ENCODE data around the gene KLHL29. TPM values are rescaled to one million over a fixed set of nuclear protein-coding genes. Genes with fewer than 3 reads are reported as not detected.

KLHL29 gene
- total RNA-seq, 2 donors from 2014 or later = 2.0 to 2.9 TPM

DNA sequence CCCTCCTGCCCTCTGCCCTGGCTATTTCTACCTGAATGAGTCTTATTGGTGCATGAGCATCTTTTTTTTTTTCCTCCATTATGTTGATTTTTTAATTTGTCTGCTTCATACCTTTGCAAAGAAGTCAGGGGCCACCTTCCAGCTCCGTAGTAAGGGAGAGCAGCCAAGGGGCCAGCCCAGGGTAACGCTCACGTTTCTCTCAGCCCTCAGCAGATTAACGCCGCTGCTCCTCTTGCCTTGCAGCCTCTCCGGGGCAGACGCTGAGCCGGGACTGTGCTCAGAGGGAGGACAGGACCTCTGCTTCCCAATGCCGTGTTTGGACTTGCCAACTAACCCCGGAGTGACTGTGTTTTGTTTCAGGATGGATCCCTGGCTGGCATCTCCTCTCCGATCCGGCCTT is 300.2 kb downstream of the KLHL29 start:
- Histone ChIP-seq H3K36me3 (no peaks in the 10 kb centered on the region), H3K4me1 (no peaks in the 10 kb centered on the region), H3K4me3 (no peak overlapping the region), H3K9me3 (no peaks in the 10 kb centered on the region), H3K9ac (ENCODE audit: low read depth in 2 of 2, low read length in 2 of 2) (no peak overlapping the region), H3K27ac (no peak overlapping the region), H3K27me3 (no peaks in the 10 kb centered on the region)
- DNase-seq = no peak
- TF ChIP-seq, protein P1, sequence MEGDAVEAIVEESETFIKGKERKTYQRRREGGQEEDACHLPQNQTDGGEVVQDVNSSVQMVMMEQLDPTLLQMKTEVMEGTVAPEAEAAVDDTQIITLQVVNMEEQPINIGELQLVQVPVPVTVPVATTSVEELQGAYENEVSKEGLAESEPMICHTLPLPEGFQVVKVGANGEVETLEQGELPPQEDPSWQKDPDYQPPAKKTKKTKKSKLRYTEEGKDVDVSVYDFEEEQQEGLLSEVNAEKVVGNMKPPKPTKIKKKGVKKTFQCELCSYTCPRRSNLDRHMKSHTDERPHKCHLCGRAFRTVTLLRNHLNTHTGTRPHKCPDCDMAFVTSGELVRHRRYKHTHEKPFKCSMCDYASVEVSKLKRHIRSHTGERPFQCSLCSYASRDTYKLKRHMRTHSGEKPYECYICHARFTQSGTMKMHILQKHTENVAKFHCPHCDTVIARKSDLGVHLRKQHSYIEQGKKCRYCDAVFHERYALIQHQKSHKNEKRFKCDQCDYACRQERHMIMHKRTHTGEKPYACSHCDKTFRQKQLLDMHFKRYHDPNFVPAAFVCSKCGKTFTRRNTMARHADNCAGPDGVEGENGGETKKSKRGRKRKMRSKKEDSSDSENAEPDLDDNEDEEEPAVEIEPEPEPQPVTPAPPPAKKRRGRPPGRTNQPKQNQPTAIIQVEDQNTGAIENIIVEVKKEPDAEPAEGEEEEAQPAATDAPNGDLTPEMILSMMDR (IDR thresholded peaks at IDR 0.05) = no peak
- intact Hi-C loops (cut with DNase I) = no loop called here

DNA sequence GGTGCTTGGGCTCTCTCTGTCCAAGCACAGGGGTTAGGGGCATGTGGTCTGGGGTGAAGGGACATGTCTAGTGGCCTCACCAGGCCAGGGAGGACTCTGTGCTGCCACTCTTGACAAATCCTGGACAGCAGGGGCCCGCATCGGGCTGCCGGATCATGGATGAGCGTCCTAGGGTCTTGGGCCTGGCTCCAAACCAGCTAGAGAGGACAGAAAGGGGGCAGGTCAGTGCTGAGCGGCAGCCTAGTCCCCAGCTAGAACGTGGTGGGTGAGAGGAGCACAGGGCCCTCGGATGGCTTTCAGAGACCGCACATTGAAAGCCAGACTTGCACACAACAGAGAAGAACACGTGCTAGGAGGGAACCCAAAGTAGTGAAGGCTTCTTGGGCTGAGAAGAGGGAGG is 300.7 kb downstream of the KLHL29 start:
- no peaks in the 10 kb centered on the region for H3K9me3 ChIP-seq
- no peaks in the 10 kb centered on the region for H3K27me3 ChIP-seq
- H3K36me3 ChIP-seq = no peaks in the 10 kb centered on the region
- H3K27ac ChIP-seq = no peak overlapping the region
- no peak overlapping the region for H3K9ac ChIP-seq (ENCODE audit: low read depth in 2 of 2, low read length in 2 of 2)
- TF ChIP-seq, protein P1 (IDR thresholded peaks at IDR 0.05) = no peak
- H3K4me1 ChIP-seq = no peaks in the 10 kb centered on the region
- H3K4me3 ChIP-seq = no peak overlapping the region
- no peak for DNase-seq
- intact Hi-C loops (cut with DNase I) = no loop called here

DNA sequence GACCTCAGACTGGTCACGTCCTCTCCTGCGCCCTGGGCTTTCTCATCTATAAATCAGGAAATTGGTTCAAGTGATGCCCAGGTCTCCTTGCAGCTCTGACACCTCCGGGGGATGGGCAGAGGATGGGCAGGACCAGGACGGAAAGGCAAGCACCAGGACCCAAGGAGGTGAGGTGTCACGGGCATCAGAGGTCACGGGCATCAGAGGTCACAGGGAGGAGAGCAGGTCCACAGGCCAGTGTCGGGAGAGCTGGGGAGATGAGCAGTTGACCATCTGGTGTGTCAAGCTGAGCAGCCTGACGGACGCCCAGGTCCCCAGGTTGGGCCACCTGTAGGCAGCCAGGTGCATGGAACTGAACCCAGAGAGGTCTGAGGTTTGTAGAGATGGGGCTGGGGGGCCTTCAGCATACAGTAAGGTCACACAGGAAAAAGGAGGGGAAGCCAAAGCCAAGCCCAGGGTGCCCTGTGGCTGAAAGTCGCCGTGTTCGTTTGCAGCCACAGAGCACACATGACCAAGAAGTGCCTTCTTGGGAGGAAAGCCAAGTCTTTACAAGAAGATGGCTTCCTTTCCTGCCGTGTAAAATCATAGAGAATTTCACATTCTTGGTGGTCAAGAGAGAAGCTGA is 301.5 kb downstream of the KLHL29 start:
- no peaks in the 10 kb centered on the region for H3K9me3 ChIP-seq
- H3K27ac ChIP-seq = no peak overlapping the region

DNA sequence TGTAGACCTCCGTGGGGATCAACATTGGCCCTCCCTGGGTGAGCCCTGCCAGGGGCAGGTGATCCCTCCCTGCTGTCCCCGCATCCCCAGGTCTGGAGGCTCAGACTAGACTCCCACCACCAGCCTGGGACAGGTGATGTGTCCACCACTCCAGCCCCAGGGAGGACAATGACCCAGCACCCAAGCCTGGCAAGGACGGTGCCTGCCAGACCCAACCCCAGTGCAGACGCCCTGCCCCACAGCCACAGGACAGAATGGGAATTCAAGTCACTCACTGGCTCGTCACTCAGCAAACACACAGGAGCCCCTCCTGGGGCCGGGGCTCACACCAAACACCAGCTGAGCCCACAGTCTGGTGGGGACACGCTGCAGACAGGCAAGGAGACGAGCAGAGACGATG is 302.2 kb downstream of the KLHL29 start:
- TF ChIP-seq, protein P1 (IDR thresholded peaks at IDR 0.05) = no peak
- H3K9me3 ChIP-seq = no peaks in the 10 kb centered on the region
- H3K4me1 ChIP-seq = no peaks in the 10 kb centered on the region
- no peak overlapping the region for H3K9ac ChIP-seq (ENCODE audit: low read depth in 2 of 2, low read length in 2 of 2)
- no peak overlapping the region for H3K4me3 ChIP-seq
- H3K36me3 ChIP-seq = no peaks in the 10 kb centered on the region
- intact Hi-C loops (cut with DNase I) = no loop called here
- H3K27me3 ChIP-seq = no peaks in the 10 kb centered on the region
- H3K27ac ChIP-seq = no peak overlapping the region
- DNase-seq = no peak

More for the DNA sequence above, 301.5 kb downstream of the KLHL29 start:
- H3K4me1 ChIP-seq = no peaks in the 10 kb centered on the region
- no peak overlapping the region for H3K9ac ChIP-seq (ENCODE audit: low read depth in 2 of 2, low read length in 2 of 2)
- H3K27me3 ChIP-seq = no peaks in the 10 kb centered on the region
- no peaks in the 10 kb centered on the region for H3K36me3 ChIP-seq
- no peak for DNase-seq
- TF ChIP-seq, protein P1 (IDR thresholded peaks at IDR 0.05) = no peak
- no peak overlapping the region for H3K4me3 ChIP-seq
- intact Hi-C loops (cut with DNase I) = no loop called here

DNA sequence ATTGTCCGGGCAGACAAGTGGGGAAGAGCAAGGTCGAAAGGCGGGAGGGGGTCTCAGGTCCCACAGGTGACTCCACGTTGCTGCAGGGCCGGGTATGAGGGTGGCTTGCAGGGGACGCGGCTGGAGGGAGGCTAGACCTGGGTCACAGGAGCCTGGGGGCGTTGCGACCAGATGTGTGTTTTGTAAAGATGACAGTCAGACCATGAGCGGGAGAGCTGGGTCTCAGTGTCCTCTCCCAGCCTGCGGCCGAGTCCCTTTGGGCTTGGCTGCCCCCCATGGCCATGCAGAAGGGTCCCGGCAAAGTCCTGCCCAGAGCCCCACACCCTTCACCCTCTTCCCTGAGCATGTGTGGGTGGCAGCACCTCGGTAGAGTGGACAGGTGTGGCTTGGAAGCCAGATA is 302.7 kb downstream of the KLHL29 start:
- no peak for DNase-seq
- Histone ChIP-seq H3K27me3 (no peaks in the 10 kb centered on the region), H3K9me3 (no peaks in the 10 kb centered on the region), H3K9ac (ENCODE audit: low read depth in 2 of 2, low read length in 2 of 2) (no peak overlapping the region), H3K27ac (no peak overlapping the region), H3K4me1 (no peaks in the 10 kb centered on the region), H3K4me3 (no peak overlapping the region), H3K36me3 (no peaks in the 10 kb centered on the region)
- intact Hi-C loops (cut with DNase I) = no loop called here
- TF ChIP-seq, protein P1 (IDR thresholded peaks at IDR 0.05) = no peak

Data from colonic mucosa (tissue), 4 donors.